Measurements from ENCODE around the gene PJA2.

The PJA2 gene

GRCh38 chr5:109354761-109355160 lies 55.0 kb downstream of the PJA2 start:
- no peak overlapping the region for H3K23ac ChIP-seq (ENCODE audit: low read depth, low read length, poor library complexity)
- no peak overlapping the region for H3K4me3 ChIP-seq (ENCODE audit: low read length in 2 of 2)
- H2BK12ac ChIP-seq (ENCODE audit: low read length) = no peak overlapping the region
- H2BK120ac ChIP-seq (ENCODE audit: low read depth, low read length) = no peak overlapping the region
- no peak overlapping the region for H3K18ac ChIP-seq (ENCODE audit: low read length)
- no peak overlapping the region for H4K8ac ChIP-seq (ENCODE audit: low read depth, low read length)
- H3K4me1 ChIP-seq (ENCODE audit: control insufficient read depth in 2 of 2, insufficient read depth in 1 of 2, low read depth in 1 of 2, low read length in 2 of 2) = peaks cover 0 to 3% of the 10 kb centered on the region in 2 donors
- no peak overlapping the region for H3K27ac ChIP-seq (replicated peaks; ENCODE audit: low read length)
- no peak overlapping the region for H2BK15ac ChIP-seq (ENCODE audit: low read length)
- no CpG with 5 or more reads among the region's 2 CpGs for WGBS, 2 donors (ENCODE audit: extremely low coverage in 2 of 2, insufficient read length in 2 of 2, insufficient replicate concordance in 1 of 2)
- H3K9me3 ChIP-seq (replicated peaks in 1 of 2; ENCODE audit: control insufficient read depth in 2 of 2, insufficient read depth in 1 of 2, low read depth in 1 of 2, low read length in 2 of 2) = peaks cover 1 to 6% of the 10 kb centered on the region in 2 donors
- no peak for DNase-seq (ENCODE audit: low spot score)
- no peaks in the 10 kb centered on the region for H3K27me3 ChIP-seq (ENCODE audit: control insufficient read depth in 3 of 3, insufficient read depth in 3 of 3, low read depth in 1 of 3, low read length in 3 of 3)
- H3K36me3 ChIP-seq (replicated peaks in 1 of 2; ENCODE audit: control insufficient read depth in 2 of 2, insufficient read depth in 2 of 2, low read length in 2 of 2) = peaks cover 3 to 80% of the 10 kb centered on the region in 2 donors
- no peak overlapping the region for H3K9ac ChIP-seq (ENCODE audit: low read depth, low read length, poor library complexity)
- H4K91ac ChIP-seq (ENCODE audit: low read depth, low read length, poor library complexity) = no peak overlapping the region
- H3K4ac ChIP-seq (ENCODE audit: low read length) = no peak overlapping the region
- no peak overlapping the region for H3K4me2 ChIP-seq (ENCODE audit: insufficient read depth, low read length, poor library complexity, severe bottlenecking)
- no peaks in the 10 kb centered on the region for H3K79me1 ChIP-seq (ENCODE audit: low read depth, low read length)
- no peak overlapping the region for H2AFZ ChIP-seq (ENCODE audit: low read length)
- H3K14ac ChIP-seq (ENCODE audit: low read length) = no peak overlapping the region
- no peak overlapping the region for H2BK5ac ChIP-seq (ENCODE audit: low read length)
- H2AK5ac ChIP-seq (ENCODE audit: low read depth, low read length) = no peak overlapping the region

GRCh38 chr5:109351988-109352864 lies 57.5 kb downstream of the PJA2 start:
- Histone ChIP-seq H3K27me3 (ENCODE audit: control insufficient read depth in 3 of 3, insufficient read depth in 3 of 3, low read depth in 1 of 3, low read length in 3 of 3) (no peaks in the 10 kb centered on the region), H4K8ac (ENCODE audit: low read depth, low read length) (no peak overlapping the region), H3K4ac (ENCODE audit: low read length) (no peak overlapping the region), H2BK12ac (ENCODE audit: low read length) (no peak overlapping the region), H3K4me2 (ENCODE audit: insufficient read depth, low read length, poor library complexity, severe bottlenecking) (no peak overlapping the region), H3K36me3 (replicated peaks in 1 of 2; ENCODE audit: control insufficient read depth in 2 of 2, insufficient read depth in 2 of 2, low read length in 2 of 2) (peaks cover 8 to 81% of the 10 kb centered on the region in 2 donors), H3K23ac (ENCODE audit: low read depth, low read length, poor library complexity) (no peak overlapping the region), H3K9ac (ENCODE audit: low read depth, low read length, poor library complexity) (no peak overlapping the region), H3K4me3 (ENCODE audit: low read length in 2 of 2) (no peak overlapping the region), H3K79me1 (ENCODE audit: low read depth, low read length) (no peaks in the 10 kb centered on the region), H2BK15ac (ENCODE audit: low read length) (no peak overlapping the region), H3K27ac (replicated peaks; ENCODE audit: low read length) (no peak overlapping the region), H2AFZ (ENCODE audit: low read length) (no peak overlapping the region), H3K4me1 (ENCODE audit: control insufficient read depth in 2 of 2, insufficient read depth in 1 of 2, low read depth in 1 of 2, low read length in 2 of 2) (peaks cover 0 to 3% of the 10 kb centered on the region in 2 donors), H2BK5ac (ENCODE audit: low read length) (no peak overlapping the region), H2AK5ac (ENCODE audit: low read depth, low read length) (no peak overlapping the region), H3K14ac (ENCODE audit: low read length) (no peak overlapping the region), H4K91ac (ENCODE audit: low read depth, low read length, poor library complexity) (no peak overlapping the region), H3K18ac (ENCODE audit: low read length) (no peak overlapping the region), H2BK120ac (ENCODE audit: low read depth, low read length) (no peak overlapping the region), H3K9me3 (replicated peaks in 1 of 2; ENCODE audit: control insufficient read depth in 2 of 2, insufficient read depth in 1 of 2, low read depth in 1 of 2, low read length in 2 of 2) (peaks cover 0 to 1% of the 10 kb centered on the region in 2 donors)
- no CpG with 5 or more reads among the region's 2 CpGs for WGBS, 2 donors (ENCODE audit: extremely low coverage in 2 of 2, insufficient read length in 2 of 2, insufficient replicate concordance in 1 of 2)
- DNase-seq (ENCODE audit: low spot score) = no peak

- Histone ChIP-seq H3K36me3 (replicated peaks in 1 of 2; ENCODE audit: control insufficient read depth in 2 of 2, insufficient read depth in 2 of 2, low read length in 2 of 2) (peaks cover 9 to 81% of the 10 kb centered on the region in 2 donors), H2BK5ac (ENCODE audit: low read length) (no peak overlapping the region), H3K23ac (ENCODE audit: low read depth, low read length, poor library complexity) (no peak overlapping the region), H2BK12ac (ENCODE audit: low read length) (no peak overlapping the region), H2BK120ac (ENCODE audit: low read depth, low read length) (no peak overlapping the region), H4K8ac (ENCODE audit: low read depth, low read length) (no peak overlapping the region), H3K27ac (replicated peaks; ENCODE audit: low read length) (no peak overlapping the region), H4K91ac (ENCODE audit: low read depth, low read length, poor library complexity) (no peak overlapping the region), H3K4ac (ENCODE audit: low read length) (no peak overlapping the region), H2AFZ (ENCODE audit: low read length) (no peak overlapping the region), H3K14ac (ENCODE audit: low read length) (no peak overlapping the region), H3K79me1 (ENCODE audit: low read depth, low read length) (no peaks in the 10 kb centered on the region), H3K9me3 (replicated peaks in 1 of 2; ENCODE audit: control insufficient read depth in 2 of 2, insufficient read depth in 1 of 2, low read depth in 1 of 2, low read length in 2 of 2) (peaks cover 0 to 1% of the 10 kb centered on the region in 2 donors), H3K4me1 (ENCODE audit: control insufficient read depth in 2 of 2, insufficient read depth in 1 of 2, low read depth in 1 of 2, low read length in 2 of 2) (peaks cover 0 to 3% of the 10 kb centered on the region in 2 donors), H2AK5ac (ENCODE audit: low read depth, low read length) (no peak overlapping the region), H3K27me3 (ENCODE audit: control insufficient read depth in 3 of 3, insufficient read depth in 3 of 3, low read depth in 1 of 3, low read length in 3 of 3) (no peaks in the 10 kb centered on the region), H3K4me3 (ENCODE audit: low read length in 2 of 2) (no peak overlapping the region), H2BK15ac (ENCODE audit: low read length) (no peak overlapping the region), H3K18ac (ENCODE audit: low read length) (no peak overlapping the region), H3K4me2 (ENCODE audit: insufficient read depth, low read length, poor library complexity, severe bottlenecking) (no peak overlapping the region), H3K9ac (ENCODE audit: low read depth, low read length, poor library complexity) (no peak overlapping the region)
- DNase-seq (ENCODE audit: low spot score) = no peak
- WGBS, 2 donors (ENCODE audit: extremely low coverage in 2 of 2, insufficient read length in 2 of 2, insufficient replicate concordance in 1 of 2) = no CpG with 5 or more reads among the region's 5 CpGs
These were observed 59.1 kb downstream of the PJA2 start for GRCh38 chr5:109350537-109351270.

GRCh38 chr5:109349388-109349787 lies 60.4 kb downstream of the PJA2 start:
- no peak overlapping the region for H3K4ac ChIP-seq (ENCODE audit: low read length)
- H3K14ac ChIP-seq (ENCODE audit: low read length) = no peak overlapping the region
- no peak overlapping the region for H4K8ac ChIP-seq (ENCODE audit: low read depth, low read length)
- no peak overlapping the region for H4K91ac ChIP-seq (ENCODE audit: low read depth, low read length, poor library complexity)
- no peak overlapping the region for H3K18ac ChIP-seq (ENCODE audit: low read length)
- peaks cover 0 to 1% of the 10 kb centered on the region in 2 donors for H3K9me3 ChIP-seq (replicated peaks in 1 of 2; ENCODE audit: control insufficient read depth in 2 of 2, insufficient read depth in 1 of 2, low read depth in 1 of 2, low read length in 2 of 2)
- H3K36me3 ChIP-seq (replicated peaks in 1 of 2; ENCODE audit: control insufficient read depth in 2 of 2, insufficient read depth in 2 of 2, low read length in 2 of 2) = peaks cover 8 to 82% of the 10 kb centered on the region in 2 donors
- H3K9ac ChIP-seq (ENCODE audit: low read depth, low read length, poor library complexity) = no peak overlapping the region
- H2AFZ ChIP-seq (ENCODE audit: low read length) = no peak overlapping the region
- no peak overlapping the region for H3K4me2 ChIP-seq (ENCODE audit: insufficient read depth, low read length, poor library complexity, severe bottlenecking)
- H2BK12ac ChIP-seq (ENCODE audit: low read length) = no peak overlapping the region
- H2BK5ac ChIP-seq (ENCODE audit: low read length) = no peak overlapping the region
- no peaks in the 10 kb centered on the region for H3K27me3 ChIP-seq (ENCODE audit: control insufficient read depth in 3 of 3, insufficient read depth in 3 of 3, low read depth in 1 of 3, low read length in 3 of 3)
- no peak overlapping the region for H3K27ac ChIP-seq (replicated peaks; ENCODE audit: low read length)
- no peak overlapping the region for H3K23ac ChIP-seq (ENCODE audit: low read depth, low read length, poor library complexity)
- peaks cover 0 to 3% of the 10 kb centered on the region in 2 donors for H3K4me1 ChIP-seq (ENCODE audit: control insufficient read depth in 2 of 2, insufficient read depth in 1 of 2, low read depth in 1 of 2, low read length in 2 of 2)
- H3K79me1 ChIP-seq (ENCODE audit: low read depth, low read length) = no peaks in the 10 kb centered on the region
- H2AK5ac ChIP-seq (ENCODE audit: low read depth, low read length) = no peak overlapping the region
- no peak overlapping the region for H2BK120ac ChIP-seq (ENCODE audit: low read depth, low read length)
- H2BK15ac ChIP-seq (ENCODE audit: low read length) = no peak overlapping the region
- DNase-seq (ENCODE audit: low spot score) = no peak
- no CpG with 5 or more reads among the region's 2 CpGs for WGBS, 2 donors (ENCODE audit: extremely low coverage in 2 of 2, insufficient read length in 2 of 2, insufficient replicate concordance in 1 of 2)
- no peak overlapping the region for H3K4me3 ChIP-seq (ENCODE audit: low read length in 2 of 2)
